ENCODE measurements around the gene PTAFR. TPM values are rescaled to one million over a fixed set of nuclear protein-coding genes. Genes with fewer than 3 reads are reported as not detected.

The PTAFR gene
- polyA plus RNA-seq, 1 donor (not counting 4 experiments of a cell fraction or from before 2014, with no cell fraction given), result 19.6 TPM

DNA sequence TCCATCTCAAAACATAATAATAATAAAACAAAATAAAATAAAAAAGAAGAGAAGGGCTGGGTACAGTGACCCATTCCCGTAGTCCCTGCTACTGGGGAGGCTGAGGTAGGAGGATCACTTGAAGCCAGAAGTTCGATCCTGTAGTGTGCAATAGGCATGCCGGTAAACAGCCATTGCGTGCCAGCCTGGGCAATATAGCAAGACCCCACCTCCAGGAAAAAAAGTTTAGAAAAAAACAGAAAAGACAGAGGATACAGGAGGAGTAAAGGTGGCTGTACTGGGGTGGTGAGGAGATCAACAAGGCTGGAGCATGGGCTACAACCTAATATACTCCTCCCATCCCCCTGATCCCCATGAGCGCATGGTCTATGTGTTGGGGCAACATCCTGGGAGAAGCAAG is 30.8 kb downstream of the PTAFR start:
- Histone ChIP-seq H2AFZ (ENCODE audit: control insufficient read depth, low read length) (no peak overlapping the region), H3K79me2 (ENCODE audit: control insufficient read depth, insufficient read depth, low read length) (no peaks in the 10 kb centered on the region), H3K4me1 (ENCODE audit: control insufficient read depth, extremely low read depth, insufficient read depth, low read length) (peaks cover 10% of the 10 kb centered on the region), H3K4me2 (ENCODE audit: control insufficient read depth, extremely low read depth, insufficient read depth, low read depth, low read length) (no peak overlapping the region), H3K9me3 (ENCODE audit: control insufficient read depth, low read depth, low read length) (no peaks in the 10 kb centered on the region), H3K27me3 (ENCODE audit: control insufficient read depth, extremely low read depth, insufficient read depth, low read length) (no peaks in the 10 kb centered on the region), H4K20me1 (ENCODE audit: control insufficient read depth, extremely low read depth, insufficient read depth, low read length) (no peaks in the 10 kb centered on the region), H3K27ac (ENCODE audit: control insufficient read depth, insufficient read depth, low read length) (no peak overlapping the region), H3K9me1 (ENCODE audit: control insufficient read depth, extremely low read depth, insufficient read depth, low read length) (no peaks in the 10 kb centered on the region), H3K4me3 (ENCODE audit: control insufficient read depth in 2 of 3, extremely low read depth in 1 of 3, insufficient read depth in 2 of 3, low read depth in 1 of 3, low read length in 3 of 3) (no peak overlapping the region), H3K9ac (ENCODE audit: control insufficient read depth, extremely low read depth, insufficient read depth, low read length) (no peak overlapping the region), H3K36me3 (ENCODE audit: control insufficient read depth in 2 of 2, extremely low read depth in 1 of 2, insufficient read depth in 2 of 2, low read length in 2 of 2) (peaks cover 0 to 9% of the 10 kb centered on the region in 2 experiments)
- dilution Hi-C loops (cut with MboI; ENCODE audit: extremely low pct_ligation_motif_present, low sequenced_read_pairs), result no loop called here
- DNase-seq (ENCODE audit: low read depth, low spot score) (no peak), FAIRE-seq (no peak)
- no peak for TF ChIP-seq EZH2 (IDR thresholded peaks at IDR 0.05; ENCODE audit: low read length)
- TF ChIP-seq, protein P1, sequence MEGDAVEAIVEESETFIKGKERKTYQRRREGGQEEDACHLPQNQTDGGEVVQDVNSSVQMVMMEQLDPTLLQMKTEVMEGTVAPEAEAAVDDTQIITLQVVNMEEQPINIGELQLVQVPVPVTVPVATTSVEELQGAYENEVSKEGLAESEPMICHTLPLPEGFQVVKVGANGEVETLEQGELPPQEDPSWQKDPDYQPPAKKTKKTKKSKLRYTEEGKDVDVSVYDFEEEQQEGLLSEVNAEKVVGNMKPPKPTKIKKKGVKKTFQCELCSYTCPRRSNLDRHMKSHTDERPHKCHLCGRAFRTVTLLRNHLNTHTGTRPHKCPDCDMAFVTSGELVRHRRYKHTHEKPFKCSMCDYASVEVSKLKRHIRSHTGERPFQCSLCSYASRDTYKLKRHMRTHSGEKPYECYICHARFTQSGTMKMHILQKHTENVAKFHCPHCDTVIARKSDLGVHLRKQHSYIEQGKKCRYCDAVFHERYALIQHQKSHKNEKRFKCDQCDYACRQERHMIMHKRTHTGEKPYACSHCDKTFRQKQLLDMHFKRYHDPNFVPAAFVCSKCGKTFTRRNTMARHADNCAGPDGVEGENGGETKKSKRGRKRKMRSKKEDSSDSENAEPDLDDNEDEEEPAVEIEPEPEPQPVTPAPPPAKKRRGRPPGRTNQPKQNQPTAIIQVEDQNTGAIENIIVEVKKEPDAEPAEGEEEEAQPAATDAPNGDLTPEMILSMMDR (optimal IDR thresholded peaks at IDR 0.05 in 1 of 3, IDR thresholded peaks at IDR 0.05 in 1 of 3, conservative IDR thresholded peaks at IDR 0.05 in 1 of 3; ENCODE audit: extremely low read depth in 1 of 3, insufficient read depth in 2 of 3, low read length in 3 of 3), result no peak

DNA sequence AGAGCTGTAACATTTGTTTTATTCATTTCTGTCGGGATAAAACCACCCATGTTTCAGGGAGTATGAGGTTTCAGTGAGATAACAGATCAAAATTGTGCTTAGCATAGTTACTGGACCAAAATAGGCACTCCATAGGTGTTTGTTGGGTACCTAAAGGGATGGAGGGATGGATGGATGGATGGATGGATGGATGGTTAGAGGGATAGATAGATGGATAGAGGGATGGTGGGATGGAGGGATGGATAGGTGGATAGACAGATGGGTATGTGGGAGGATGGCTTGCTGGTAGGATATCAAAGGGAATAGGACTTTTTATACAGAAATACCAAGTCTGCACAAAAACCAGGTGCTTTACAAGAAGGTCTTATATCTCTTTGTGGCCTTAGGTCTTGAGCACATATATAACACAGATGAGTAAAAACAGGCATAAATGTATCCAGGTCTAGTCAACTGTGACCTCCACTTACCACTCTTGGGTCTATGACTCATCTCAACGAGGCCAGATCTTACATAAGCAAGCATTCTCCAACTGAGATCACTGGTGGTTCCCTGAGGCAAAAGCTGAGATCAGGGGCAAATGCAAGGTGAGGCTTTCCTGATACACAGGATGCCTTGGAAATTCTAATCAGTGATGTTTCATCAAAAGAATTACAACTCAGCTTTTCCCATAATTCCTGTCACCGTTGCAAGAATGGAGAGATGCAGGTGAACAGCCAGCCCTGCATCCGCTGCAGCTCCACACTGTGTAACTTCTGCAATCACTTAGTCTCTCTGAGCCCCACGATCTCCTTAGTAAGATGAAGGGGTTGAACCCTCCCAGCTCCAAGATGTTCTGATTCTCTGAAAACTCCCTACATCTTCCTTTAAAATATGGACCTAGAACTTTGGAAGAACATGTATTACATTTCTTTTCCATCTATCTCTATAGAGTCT is 32.0 kb downstream of the PTAFR start:
- Histone ChIP-seq H4K20me1 (ENCODE audit: control insufficient read depth, extremely low read depth, insufficient read depth, low read length) (no peaks in the 10 kb centered on the region), H3K4me2 (ENCODE audit: control insufficient read depth, extremely low read depth, insufficient read depth, low read depth, low read length) (no peak overlapping the region), H2AFZ (ENCODE audit: control insufficient read depth, low read length) (no peak overlapping the region), H3K9me3 (ENCODE audit: control insufficient read depth, low read depth, low read length) (no peaks in the 10 kb centered on the region), H3K79me2 (ENCODE audit: control insufficient read depth, insufficient read depth, low read length) (no peaks in the 10 kb centered on the region), H3K27me3 (ENCODE audit: control insufficient read depth, extremely low read depth, insufficient read depth, low read length) (no peaks in the 10 kb centered on the region), H3K9ac (ENCODE audit: control insufficient read depth, extremely low read depth, insufficient read depth, low read length) (no peak overlapping the region), H3K4me1 (ENCODE audit: control insufficient read depth, extremely low read depth, insufficient read depth, low read length) (peaks cover 10% of the 10 kb centered on the region), H3K36me3 (ENCODE audit: control insufficient read depth in 2 of 2, extremely low read depth in 1 of 2, insufficient read depth in 2 of 2, low read length in 2 of 2) (no peaks in the 10 kb centered on the region), H3K9me1 (ENCODE audit: control insufficient read depth, extremely low read depth, insufficient read depth, low read length) (no peaks in the 10 kb centered on the region), H3K4me3 (ENCODE audit: control insufficient read depth in 2 of 3, extremely low read depth in 1 of 3, insufficient read depth in 2 of 3, low read depth in 1 of 3, low read length in 3 of 3) (no peak overlapping the region), H3K27ac (ENCODE audit: control insufficient read depth, insufficient read depth, low read length) (no peak overlapping the region)
- no peak for TF ChIP-seq EZH2 (IDR thresholded peaks at IDR 0.05; ENCODE audit: low read length)
- TF ChIP-seq, protein P1 (optimal IDR thresholded peaks at IDR 0.05 in 1 of 3, IDR thresholded peaks at IDR 0.05 in 1 of 3, conservative IDR thresholded peaks at IDR 0.05 in 1 of 3; ENCODE audit: extremely low read depth in 1 of 3, insufficient read depth in 2 of 3, low read length in 3 of 3), result no peak
- peak; percentile 98 for DNase-seq (ENCODE audit: low read depth, low spot score)
- peak; percentile 96 for FAIRE-seq
- dilution Hi-C loops (cut with MboI; ENCODE audit: extremely low pct_ligation_motif_present, low sequenced_read_pairs), result no loop called here

All from keratinocyte (primary cell).